T-helper 1 cell treated with Interleukin-12 subunit alpha and Interleukin-12 subunit beta and Interleukin-4 antibody, amounts not matched to agents 30 μg/mL and 1 μg/mL, for 36 hours (primary cell): ENCODE measurements around the gene RTL10.

Experiments used
- H3K27ac Mint-ChIP-seq: one replicate; pipeline ENCODE4 v1.8.0; 2021; ENCODE audit warnings: mild to moderate bottlenecking, mixed read lengths
- H3K27me3 Mint-ChIP-seq: one replicate; pipeline ENCODE4 v1.8.0; 2021; ENCODE audit warnings: low read depth, mixed read lengths
- H3K36me3 Mint-ChIP-seq: one replicate; pipeline ENCODE4 v1.8.0; 2021; ENCODE audit warnings: low read depth, mixed read lengths
- H3K4me1 Mint-ChIP-seq: one replicate; pipeline ENCODE4 v1.8.0; 2021; ENCODE audit warnings: low read depth, mixed read lengths
- H3K4me3 Mint-ChIP-seq: one replicate; pipeline ENCODE4 v1.8.0; 2021; ENCODE audit warnings: mild to moderate bottlenecking, moderate library complexity, mixed read lengths
- H3K9me3 Mint-ChIP-seq: one replicate; pipeline ENCODE4 v1.8.0; 2021; ENCODE audit warnings: mixed read lengths

Gene RTL10

GRCh38 chr22:19812910-19813309, 41.8 kb downstream of the RTL10 start:
- Mint-ChIP-seq H3K36me3 (no peaks in the 10 kb centered on the region), H3K27ac (no peak overlapping the region), H3K27me3 (no peaks in the 10 kb centered on the region), H3K4me3 (no peak overlapping the region), H3K4me1 (no peaks in the 10 kb centered on the region), H3K9me3 (no peaks in the 10 kb centered on the region)

DNA sequence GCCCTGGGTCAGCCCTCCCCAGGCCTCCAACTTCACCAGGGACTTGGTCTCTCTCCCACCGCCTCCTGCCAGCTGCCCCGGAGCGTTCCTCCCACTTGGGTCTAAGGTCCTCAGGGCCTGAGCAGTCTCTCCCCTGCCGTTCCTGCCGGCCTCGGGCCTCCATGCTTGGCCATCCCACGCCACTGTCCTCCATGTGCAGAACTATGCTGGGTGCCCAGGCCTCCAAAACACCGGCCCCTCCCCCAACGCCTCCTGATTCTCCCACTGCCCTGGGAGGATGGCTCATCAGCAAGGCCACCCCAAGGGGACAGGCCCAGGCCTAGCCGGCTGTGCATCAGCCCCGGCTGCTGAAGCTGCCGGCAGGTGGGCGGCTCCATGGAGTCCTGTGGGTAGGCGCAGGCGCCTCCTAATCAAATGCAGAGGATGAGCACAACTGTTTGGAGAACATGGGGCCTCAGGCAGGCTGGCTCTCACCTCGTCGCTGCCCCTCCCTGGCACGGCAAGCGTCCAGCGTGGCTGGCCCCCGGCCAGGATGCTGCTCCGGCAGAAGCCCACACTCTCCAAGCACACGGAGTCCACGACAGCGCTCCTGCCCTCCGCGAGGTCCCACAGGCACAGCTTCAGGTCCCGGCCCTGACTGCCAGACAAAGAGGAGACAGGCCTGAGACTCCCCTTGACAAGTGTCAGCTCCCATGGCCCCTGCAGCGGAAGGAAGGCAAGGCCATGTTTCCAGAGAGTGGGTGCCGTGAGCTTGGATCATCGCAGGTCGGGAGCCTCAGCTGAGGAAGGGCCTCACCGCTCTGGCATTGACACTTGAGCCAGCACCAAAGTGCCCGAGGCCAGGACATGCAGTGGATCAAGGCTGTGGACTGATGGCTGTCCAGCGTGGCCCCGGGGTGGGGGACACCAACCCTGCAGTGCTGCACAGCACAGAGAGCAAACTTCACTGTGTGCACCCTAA, 42.6 kb downstream of the RTL10 start:
- H3K36me3 Mint-ChIP-seq = no peaks in the 10 kb centered on the region
- no peaks in the 10 kb centered on the region for H3K4me1 Mint-ChIP-seq
- no peak overlapping the region for H3K4me3 Mint-ChIP-seq
- H3K9me3 Mint-ChIP-seq = no peaks in the 10 kb centered on the region
- no peak overlapping the region for H3K27ac Mint-ChIP-seq
- H3K27me3 Mint-ChIP-seq = no peaks in the 10 kb centered on the region

- no peak overlapping the region for H3K27ac Mint-ChIP-seq
- H3K36me3 Mint-ChIP-seq = no peaks in the 10 kb centered on the region
- H3K27me3 Mint-ChIP-seq = no peaks in the 10 kb centered on the region
- H3K4me3 Mint-ChIP-seq = no peak overlapping the region
- H3K9me3 Mint-ChIP-seq = no peaks in the 10 kb centered on the region
- H3K4me1 Mint-ChIP-seq = no peaks in the 10 kb centered on the region
Measured at GRCh38 chr22:19811211-19811621, 43.5 kb downstream of the RTL10 start.

GRCh38 chr22:19810381-19811201, 44.1 kb downstream of the RTL10 start:
- no peaks in the 10 kb centered on the region for H3K27me3 Mint-ChIP-seq
- H3K27ac Mint-ChIP-seq = no peak overlapping the region

DNA sequence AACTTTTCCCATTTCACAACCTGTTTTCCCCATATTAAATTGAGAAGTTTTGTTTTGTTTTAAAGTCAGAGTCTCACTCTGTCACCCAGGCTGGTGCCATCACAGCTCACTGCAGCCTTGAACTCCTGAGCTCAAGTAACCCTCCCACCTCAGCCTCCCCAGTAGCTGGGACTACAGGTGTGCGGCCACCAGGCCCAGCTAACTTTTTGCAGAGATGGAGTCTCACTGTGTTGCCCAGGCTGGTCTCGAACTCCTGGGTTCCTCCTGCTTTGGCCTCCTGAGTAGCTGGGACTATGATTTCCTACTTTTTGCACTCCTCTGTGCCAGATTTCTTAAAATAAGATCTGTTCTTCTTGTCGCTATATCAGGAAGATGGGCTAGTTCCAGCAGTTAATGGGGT, 44.9 kb downstream of the RTL10 start:
- Mint-ChIP-seq H3K27me3 (no peaks in the 10 kb centered on the region), H3K9me3 (no peaks in the 10 kb centered on the region), H3K4me1 (no peaks in the 10 kb centered on the region), H3K4me3 (no peak overlapping the region), H3K27ac (no peak overlapping the region), H3K36me3 (no peaks in the 10 kb centered on the region)

More at GRCh38 chr22:19810381-19811201, 44.1 kb downstream of the RTL10 start:
- H3K9me3 Mint-ChIP-seq = no peaks in the 10 kb centered on the region
- H3K4me3 Mint-ChIP-seq = no peak overlapping the region
- H3K36me3 Mint-ChIP-seq = no peaks in the 10 kb centered on the region
- no peaks in the 10 kb centered on the region for H3K4me1 Mint-ChIP-seq

DNA sequence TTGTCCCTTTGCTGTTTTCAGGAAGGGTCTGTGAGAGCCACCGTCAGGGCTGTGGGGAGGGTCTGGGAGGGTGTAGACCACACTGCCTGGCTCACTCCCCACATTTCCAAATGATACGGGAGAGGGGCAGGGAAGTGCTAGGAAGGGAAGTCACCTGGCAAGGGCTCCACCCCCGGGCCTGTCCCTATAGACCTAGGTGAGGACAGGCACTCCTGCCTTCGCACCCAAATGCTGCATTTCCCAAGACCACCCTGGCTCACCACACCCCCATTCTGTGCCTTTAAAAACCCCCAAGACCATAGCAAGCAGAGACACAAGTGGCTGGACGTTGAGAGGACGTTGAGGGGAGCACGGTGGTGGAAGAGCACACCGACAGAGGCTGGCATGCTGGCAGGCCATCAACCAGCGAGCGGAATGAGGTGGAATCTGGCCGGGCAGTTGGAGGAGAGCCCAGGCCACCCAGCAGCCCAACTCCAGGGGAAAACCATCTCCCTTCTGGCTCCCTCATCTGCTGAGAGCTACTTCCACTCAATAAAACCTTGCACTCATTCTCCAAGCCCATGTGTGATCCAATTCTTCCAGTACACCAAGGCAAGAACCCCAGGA, 45.7 kb downstream of the RTL10 start:
- Mint-ChIP-seq H3K36me3 (no peaks in the 10 kb centered on the region), H3K27me3 (no peaks in the 10 kb centered on the region), H3K27ac (no peak overlapping the region), H3K4me3 (no peak overlapping the region), H3K9me3 (no peaks in the 10 kb centered on the region), H3K4me1 (no peaks in the 10 kb centered on the region)

DNA sequence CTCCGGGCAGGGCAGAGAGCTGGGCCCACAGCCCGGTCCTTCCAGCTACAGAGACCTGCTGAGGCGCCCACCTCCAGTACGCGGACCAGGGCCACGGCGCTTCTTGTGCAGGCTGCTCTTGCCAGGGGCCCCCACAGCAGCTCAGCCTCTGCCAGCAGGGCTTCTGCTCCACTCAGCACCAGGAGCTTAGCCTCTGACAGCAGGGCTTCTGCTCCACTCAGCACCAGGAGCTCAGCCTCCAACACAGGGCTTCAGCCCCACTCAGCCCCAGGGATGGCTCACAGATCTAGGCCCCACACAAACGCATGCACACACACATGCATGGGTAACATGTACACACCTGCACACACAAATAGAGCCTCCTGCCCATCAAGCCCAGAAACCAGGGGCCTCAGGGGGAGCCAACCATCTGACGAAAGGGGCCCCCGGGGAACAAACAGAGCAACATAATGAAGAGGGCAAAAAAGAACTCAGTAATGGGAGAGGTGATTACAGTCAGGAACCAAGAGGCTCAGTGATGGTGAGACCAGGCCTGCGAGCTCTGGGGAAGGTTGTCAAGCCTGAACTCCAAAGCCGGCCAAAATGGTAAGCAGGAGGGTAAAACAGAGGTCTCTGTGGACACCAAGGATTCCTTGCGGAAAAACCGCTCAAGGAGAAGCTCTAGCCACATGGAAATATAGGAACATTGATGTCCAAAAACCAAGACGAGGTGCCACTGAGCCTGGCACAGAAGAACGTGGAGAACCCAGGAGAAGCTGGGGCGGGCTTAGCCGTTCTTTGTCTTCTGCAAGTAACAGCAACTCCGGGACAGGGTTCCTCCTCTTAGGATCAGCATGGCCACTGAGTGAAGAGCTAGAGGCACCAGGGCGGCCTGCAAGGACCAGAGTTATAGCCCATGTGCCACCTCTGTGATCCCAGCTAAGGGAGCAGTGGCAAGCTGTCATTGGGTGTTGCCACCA, 46.5 kb downstream of the RTL10 start:
- no peaks in the 10 kb centered on the region for H3K9me3 Mint-ChIP-seq
- H3K27me3 Mint-ChIP-seq = no peaks in the 10 kb centered on the region
- no peaks in the 10 kb centered on the region for H3K36me3 Mint-ChIP-seq
- no peaks in the 10 kb centered on the region for H3K4me1 Mint-ChIP-seq
- no peak overlapping the region for H3K4me3 Mint-ChIP-seq
- H3K27ac Mint-ChIP-seq = no peak overlapping the region

- H3K27me3 Mint-ChIP-seq = no peaks in the 10 kb centered on the region
- no peak overlapping the region for H3K27ac Mint-ChIP-seq
- no peak overlapping the region for H3K4me3 Mint-ChIP-seq
- H3K9me3 Mint-ChIP-seq = no peaks in the 10 kb centered on the region
- H3K4me1 Mint-ChIP-seq = no peaks in the 10 kb centered on the region
- no peaks in the 10 kb centered on the region for H3K36me3 Mint-ChIP-seq
Measured at GRCh38 chr22:19807161-19807913, 47.3 kb downstream of the RTL10 start.

DNA sequence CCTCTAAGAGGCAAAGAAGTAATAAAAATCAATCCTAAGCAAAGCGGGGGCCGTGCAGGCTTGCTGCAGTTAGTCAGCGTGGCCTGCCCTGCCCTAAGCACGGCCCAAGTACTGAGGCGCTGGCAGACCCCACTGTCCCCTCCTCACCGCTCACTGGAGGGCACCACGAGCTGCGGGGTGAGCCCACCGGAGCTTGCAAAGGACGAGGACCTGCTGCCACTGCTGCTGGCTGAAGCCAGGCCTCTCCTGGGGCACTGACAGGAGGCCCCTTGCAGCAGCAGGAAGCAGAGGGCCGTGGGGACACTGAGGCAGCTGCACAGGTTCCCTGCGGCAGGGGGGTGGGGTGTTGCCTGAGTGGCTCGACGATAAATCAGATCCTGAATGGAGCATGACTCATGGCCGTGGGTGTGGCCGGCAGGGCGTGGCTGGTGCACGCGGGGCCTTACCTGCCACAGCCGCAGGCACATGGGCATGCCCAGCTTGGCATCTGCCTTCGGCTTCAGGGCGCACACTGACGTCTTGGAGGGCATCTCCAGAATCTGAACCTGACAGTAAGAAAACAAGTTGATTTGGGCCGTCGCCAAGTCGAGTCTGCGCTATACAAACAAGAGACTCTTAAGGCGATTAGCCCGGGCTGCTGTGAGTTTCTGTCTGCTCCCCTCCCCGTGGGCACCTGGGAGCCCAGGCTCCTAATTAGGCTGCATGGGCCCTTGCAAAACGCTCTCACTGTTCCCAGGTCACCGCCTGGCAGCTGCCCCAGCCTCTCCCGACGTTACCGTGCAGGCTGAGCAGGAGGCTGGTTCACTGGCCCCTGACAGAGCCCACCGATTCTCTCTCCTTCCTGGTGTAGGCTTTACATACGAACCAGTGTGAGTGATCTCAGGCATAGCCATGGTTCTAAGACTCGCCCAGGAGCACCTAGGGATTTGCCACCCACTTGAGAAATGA, 48.2 kb downstream of the RTL10 start:
- Mint-ChIP-seq H3K27me3 (no peaks in the 10 kb centered on the region), H3K9me3 (no peaks in the 10 kb centered on the region), H3K27ac (no peak overlapping the region), H3K4me1 (no peaks in the 10 kb centered on the region), H3K4me3 (no peak overlapping the region), H3K36me3 (no peaks in the 10 kb centered on the region)

GRCh38 chr22:19805821-19806212, 48.9 kb downstream of the RTL10 start:
- no peaks in the 10 kb centered on the region for H3K27me3 Mint-ChIP-seq
- H3K27ac Mint-ChIP-seq = no peak overlapping the region
- H3K4me1 Mint-ChIP-seq = no peaks in the 10 kb centered on the region
- no peaks in the 10 kb centered on the region for H3K9me3 Mint-ChIP-seq
- H3K4me3 Mint-ChIP-seq = no peak overlapping the region
- no peaks in the 10 kb centered on the region for H3K36me3 Mint-ChIP-seq
